NCI-H510A treated with DMSO at 0.1 percent for 48 hours (cell line): ENCODE data around the gene UGT1A6.
A peak's percentile ranks its signal among the peaks of the same experiment; 100 is the strongest.
"Not testable (repeated sequence)": the region's sequence is repeated elsewhere in the genome, so short reads cannot be mapped to it uniquely, and the experiment has no call there.

Experiments used
- DNase-seq: peaks from one replicate; lab custom pipeline; 2025; lab: John Stamatoyannopoulos, UW

Gene UGT1A6

DNA sequence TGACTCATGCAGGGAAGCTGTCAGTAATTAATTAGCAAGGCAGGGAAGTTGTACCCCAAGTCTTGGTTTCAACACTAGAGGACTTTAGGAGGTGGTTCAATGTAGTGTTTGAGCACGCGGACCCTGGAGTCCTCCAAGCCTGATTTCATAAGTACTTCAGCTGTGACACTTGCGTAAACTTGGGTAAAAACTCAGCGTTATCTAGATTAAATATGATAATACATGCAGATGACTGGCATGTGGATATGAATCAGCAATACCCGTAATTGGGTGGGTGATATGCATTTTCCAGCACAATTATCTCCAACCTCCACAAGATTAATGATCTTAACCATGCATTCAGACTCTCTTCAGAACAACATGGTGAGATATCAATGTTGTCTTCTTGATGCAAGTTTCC, 5.8 kb upstream of the UGT1A6 start:
- no peak for DNase-seq

DNA sequence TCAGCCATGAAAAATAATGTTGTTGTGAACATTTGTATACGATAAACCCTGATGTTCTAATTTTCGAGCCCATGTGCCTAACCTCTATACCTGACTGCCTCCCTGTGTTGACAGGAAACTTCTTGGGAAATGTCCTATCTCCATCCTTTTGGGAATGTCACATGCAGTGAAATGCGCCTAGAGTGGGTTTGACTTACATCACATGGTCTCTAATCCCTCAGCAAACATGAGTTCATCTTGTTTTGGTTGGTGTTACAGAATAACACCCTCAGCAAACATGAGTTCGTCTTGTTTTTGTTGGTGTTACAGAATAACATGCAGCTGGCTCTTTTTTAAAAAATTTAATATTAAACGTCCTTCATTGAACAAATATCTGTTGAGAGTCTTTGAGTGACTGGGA, 4.3 kb upstream of the UGT1A6 start:
- DNase-seq, result no peak

DNA sequence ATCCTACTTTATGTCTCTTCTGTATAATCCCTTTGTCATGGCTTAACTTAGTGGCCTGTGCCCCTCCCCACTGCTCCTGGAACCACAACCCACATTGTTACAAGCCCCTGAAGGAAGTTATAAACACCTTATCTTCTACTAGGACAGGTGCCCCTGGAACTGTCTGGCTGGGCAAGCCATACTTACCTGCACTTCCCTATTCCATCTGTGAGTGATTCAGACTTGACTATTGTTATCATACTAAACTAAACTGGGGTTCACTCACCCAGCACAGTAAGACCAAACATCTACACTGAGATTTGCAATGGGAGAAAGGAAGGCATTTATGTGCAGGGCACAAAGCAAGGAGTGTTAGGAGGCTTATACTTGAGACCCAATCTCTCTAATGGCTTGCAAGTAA, 3.7 kb upstream of the UGT1A6 start:
- no peak for DNase-seq

DNA sequence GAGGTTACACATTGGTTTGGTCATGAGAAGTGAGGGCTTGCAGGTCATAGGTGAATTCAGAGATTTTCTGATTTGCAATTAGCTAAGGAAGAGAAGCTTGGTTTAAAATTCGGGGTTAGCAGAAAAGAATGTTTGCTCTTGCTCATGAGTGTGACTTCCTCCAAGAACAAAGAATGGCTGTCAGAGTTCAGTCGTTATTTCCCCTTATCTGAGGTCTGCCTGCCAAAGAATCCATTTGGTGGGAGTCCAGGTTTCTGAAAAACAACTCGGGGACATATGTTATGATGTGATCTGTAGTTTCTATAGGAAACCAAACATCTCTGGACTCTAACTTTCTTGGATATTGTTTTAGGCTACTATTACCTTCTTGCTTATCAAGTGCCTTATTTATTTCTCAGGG, 3.2 kb upstream of the UGT1A6 start:
- DNase-seq, result no peak

DNA sequence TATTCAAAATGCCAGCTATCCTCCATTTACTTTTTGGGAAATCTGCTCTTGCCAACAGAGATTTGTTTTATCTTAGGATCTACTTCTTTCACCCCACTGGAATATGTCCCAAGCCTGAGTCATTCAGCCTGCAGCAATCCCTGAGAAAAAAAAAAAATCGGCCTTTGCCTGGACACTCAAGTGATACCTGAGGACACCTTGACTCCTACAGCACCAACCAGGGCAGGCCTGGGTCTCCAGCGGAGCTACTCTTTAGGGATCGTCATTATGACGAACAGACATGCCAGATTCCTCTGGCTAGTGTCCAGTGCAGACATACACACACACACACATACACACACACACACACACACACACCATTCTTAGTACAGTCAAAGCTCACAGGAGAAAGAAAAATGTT, 2.2 kb upstream of the UGT1A6 start:
- no peak for DNase-seq

DNA sequence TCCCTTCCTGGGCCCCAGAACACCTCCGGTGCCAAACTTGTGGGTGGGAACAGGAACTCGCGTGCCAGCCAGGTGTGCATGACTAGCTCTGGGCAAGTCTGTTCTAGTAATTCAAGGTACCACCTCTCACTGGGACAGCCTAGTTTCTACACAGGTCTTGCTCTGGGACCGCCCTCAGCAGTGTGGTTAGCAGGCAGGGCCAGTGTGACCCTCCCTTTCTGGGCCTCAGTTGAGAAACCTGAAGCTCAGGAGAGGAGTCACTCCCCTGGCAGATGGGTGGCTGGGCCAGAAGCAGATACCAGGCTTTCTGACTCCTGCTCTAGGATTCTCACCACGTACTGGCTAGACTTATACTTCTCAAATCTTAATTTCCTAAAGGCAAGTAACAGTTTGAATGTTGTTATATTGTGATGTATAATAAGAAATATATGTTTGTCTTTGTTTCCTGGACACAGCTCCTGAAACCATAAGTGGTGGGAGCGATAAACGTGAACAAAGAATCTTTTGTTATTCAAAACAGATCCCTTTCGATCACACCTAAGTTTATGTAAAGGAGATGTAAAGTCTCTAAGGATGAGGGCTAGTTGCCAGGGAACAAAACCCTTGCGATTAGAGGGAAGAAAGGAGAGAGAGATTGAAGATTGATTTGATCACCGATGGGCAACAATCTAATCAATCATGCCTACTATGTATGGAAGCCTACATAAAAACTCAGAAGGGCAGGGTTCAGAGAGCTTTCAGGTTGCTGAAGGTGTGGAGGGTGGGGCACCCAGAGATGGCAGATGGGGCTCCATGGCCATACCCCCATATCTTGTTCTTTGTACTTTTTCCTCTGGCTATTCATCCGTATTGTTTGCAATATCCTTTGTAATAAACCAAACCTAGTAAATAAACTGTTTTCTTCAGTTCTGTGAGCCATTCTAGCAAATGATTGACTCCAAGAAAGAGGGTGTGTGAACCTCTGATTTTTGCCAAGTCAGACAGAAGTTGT, 952 bp upstream of the UGT1A6 start:
- no peak for DNase-seq

DNA sequence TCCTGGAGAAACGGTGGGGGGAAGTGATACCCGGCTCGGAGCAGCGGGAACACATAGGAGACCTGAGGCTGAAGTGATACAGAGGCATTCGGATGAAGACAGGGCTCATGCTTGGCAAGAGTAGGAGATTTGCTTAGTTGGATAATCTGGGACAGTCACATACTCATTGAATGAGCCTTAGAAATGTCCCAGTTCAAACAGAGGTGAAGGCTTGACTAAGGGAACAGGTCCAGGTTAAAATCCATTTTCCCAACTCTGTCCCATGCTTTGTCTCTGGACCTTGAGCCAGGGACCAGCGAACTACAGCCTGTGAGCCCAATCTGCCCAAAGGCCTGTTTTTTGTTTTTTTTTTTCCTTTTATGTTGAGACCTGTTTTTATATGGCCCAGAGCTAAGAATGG, 1.3 kb downstream of the UGT1A6 start:
- no peak for DNase-seq

DNA sequence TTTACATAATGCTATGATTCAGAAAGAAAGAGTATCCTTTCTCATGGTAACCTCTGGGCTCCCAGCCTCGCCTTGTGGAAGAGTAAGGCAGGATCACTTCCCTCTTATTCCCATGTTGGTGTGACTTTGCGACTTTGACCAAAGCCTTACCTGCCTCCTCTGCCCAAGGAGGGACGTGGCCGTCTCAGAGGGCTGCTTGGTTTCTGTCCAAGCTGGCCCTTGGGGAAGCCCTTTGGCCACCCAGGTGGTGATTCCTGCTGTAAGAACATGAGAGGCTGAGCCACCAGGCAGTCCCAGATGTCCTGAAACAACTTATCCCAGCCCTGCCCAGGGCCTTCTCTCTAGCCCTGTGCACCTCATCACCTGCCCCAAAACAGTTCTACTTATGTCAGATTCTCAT, 6.0 kb downstream of the UGT1A6 start:
- no peak for DNase-seq

DNA sequence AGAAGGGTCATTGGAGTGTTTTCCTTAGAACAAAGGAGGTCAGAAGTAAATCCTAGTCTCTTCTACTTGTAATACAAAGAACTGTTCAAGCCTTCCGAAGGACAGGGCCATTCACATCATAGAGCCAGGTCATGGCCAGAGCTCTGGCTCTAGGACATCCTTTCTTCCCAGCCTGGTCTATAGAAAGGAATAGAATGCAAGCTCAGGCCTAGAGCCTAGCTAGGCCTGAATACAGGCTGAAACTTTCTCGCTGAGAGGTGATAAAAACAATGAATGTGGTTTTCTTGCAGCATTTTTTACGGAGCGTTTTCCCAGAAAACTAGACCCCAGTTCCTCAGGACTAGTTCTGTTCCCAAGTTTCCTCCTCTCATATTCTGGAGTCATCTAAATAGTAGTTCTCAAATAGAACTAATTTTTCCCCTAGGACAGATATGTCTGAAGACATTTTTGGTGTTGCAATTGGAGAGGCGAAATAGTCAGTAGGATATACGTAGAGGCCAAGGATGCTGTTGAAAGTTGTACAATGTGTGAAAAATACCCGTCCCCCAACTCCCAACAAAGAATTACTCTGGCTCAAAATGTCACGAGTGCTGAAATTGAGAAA, 6.8 kb downstream of the UGT1A6 start:
- no peak for DNase-seq

DNA sequence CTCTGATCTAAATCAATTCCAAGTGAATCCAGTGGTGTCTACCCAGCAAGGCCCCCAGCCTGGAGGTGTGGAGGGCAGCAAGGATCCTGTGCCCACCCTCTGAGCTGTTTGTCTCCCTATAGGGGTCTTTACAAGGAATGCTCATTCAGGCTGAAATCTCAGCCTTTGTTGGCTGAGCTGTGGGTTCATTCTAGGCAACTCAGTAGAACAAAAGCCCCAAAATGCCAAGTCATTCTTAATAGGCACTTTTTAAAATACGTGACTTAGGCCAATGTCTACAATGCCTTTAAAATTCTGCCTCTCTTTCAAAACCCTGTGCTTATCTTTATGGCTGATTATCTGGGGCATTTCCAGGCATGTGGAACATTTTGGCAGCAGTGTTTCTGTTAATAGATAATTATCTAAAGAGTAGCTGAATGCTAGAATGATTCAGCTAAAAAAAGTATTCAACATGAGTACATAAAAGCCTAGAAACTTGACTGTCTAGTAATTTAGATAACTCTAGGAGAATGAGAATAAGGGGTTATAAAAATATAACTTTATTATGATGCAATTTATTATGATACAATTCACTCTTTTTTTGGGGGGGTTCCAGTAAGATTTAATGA, 7.4 kb downstream of the UGT1A6 start:
- DNase-seq, result no peak

DNA sequence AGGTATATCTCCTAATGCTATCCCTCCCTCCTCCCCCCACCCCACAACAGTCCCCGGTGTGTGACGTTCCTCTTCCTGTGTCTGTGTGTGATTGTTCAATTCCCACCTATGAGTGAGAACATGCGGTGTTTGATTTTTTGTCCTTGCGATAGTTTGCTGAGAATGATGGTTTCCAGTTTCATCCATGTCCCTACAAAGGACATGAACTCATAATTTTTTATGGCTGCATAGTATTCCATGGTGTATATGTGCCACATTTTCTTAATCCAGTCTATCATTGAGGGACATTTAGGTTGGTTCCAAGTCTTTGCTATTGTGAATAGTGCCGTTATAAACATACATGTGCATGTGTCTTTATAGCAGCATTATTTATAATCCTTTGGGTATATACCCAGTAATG, 8.2 kb downstream of the UGT1A6 start:
- DNase-seq, result not testable (repeated sequence)

DNA sequence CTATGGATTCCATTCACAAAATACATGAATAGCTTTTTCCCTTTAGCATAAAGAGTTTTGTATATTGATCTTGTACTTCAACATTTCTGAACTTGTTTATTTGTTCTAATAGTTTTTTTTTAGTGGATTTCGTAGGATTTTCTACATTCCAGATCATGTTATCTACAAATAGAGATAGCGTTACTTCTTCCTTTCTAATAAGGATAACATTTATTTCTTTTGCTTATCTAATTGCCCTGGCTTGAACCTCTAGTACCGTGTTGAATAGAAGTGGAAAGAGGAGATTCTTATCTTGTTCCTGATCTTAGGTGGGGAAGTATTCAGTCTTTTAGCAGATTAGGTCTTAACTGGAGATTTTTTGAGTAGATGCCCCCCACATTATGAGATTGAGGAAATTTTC, 9.5 kb downstream of the UGT1A6 start:
- no peak for DNase-seq

DNA sequence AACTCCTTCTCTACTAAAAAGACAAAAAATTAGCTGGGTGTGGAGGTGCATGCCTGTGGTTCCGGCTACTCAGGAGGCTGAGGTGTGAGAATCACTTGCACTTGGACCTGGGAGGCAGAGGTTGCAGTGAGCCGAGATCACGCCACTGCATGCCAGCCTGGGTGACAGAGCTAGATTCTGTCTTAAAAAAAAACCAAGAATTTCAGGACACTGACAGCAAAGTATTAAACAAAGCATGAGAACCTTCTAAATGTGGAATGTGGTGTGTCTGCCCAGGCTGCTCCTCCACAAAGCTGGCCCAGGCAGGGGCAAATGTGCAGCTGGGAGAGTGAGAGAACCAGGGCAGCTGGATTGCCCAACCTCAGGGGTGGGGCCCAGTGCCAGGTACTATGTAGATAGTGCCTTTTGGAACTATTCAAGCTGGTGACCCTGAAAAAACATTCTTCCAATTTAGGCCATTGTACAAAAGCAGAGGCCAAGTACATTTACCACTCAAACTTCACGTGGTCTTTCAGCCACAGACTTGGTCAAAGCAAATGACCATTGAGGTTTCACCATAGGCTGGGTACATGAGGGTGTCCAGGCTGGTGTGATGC, 13.3 kb downstream of the UGT1A6 start:
- DNase-seq, result no peak

DNA sequence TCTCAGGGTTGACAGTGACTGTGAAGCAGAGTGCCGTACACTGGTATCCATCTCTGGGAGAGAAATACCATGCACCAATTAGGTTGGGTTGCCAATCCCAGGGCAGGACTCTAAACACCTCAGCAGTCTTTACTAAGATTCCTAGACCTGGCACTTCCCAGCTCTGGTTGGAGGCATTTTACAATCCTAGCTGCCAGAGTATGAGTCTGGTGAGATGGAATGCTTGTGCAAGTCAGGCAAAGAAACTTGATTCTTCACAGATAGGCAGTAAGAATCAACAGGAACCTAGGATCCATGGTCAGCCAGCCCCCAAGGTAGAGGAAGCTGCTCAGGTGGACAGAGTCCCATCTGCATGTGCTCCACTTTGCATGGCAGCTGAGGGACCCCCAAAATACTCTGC, 14.0 kb downstream of the UGT1A6 start:
- DNase-seq, result no peak

DNA sequence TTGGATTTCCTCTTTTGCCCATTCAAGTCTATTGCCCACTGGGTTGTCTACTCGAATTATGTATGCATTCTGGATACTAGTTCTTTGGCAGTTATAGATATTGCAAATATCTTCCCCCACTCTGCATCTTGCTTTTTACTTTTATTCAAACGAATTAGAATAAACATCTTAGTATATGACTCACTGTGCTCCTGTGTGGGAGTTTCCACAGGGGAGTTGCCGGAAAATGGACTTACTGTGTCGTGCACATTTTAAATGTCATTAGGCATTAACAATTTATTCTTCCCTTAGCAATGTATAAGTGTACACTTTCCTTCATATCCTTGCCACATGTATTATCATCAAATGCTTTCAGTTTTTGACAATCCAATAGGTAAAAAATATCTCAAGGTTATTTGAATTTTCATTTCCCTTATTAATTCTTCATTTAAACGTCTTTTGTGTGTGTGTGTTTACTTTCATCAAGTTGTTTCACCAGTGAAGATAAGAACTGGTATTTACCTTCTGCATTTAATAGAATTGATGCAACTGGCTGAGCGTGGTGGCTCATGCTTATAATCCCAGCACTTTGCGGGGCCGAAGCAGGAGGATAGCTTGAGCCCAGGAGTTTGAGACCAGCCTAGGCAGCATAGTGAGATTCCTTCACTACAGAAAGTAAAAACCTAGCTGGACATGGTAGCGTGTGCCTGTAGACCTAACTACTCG, 15.4 kb downstream of the UGT1A6 start:
- no peak for DNase-seq

DNA sequence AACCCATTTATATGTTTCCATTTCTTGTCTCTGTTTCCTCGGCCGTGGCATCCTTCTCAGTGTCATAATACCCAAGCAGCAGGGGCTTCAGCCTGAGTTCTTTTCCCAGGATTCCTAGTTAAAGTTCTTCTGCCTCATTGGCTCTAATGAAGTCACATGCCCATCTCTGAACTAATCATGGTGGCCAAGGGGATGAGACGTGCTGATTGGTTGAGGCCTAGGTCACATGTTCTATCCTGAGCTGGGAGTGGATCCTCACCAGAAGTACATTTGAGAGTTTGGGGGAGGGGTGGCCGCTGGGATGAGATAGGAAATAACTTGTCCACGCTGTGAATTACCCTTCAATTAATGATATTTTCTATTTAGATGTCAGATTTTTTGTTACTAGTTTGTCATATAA, 16.3 kb downstream of the UGT1A6 start:
- no peak for DNase-seq

DNA sequence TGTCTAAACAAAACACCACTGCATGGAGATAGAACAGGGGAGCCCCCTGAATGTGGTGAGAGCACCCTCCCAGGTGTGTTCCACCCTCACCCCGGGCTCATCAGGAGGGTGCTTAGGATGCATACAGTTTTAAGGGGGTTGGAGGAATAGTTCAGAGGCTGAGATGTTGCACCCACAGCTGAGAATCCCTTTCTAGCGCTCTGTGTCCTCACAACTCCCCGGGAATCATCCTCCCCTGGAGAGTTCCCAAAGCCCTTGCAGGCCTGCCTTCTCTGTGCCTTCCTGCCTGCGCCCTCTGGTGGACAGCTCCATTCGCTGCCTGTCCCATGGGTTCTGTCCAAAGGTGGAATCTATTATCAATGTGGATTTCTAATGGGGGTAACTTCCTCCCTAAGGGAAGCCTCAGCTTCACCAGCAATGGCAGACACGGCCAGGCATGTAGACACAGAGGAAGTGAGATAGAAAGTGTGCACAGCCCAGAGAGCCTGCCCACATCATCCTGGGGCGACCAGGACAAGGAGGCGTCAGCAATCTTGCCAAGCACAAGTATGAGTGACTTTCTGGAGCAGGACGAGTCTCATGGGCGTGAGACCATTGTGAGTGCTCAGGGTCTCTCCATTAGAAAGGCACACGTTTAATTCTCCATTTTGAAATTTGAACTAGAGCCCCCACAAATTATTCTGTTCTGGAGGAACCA, 18.8 kb downstream of the UGT1A6 start:
- DNase-seq, result peak; percentile 81

DNA sequence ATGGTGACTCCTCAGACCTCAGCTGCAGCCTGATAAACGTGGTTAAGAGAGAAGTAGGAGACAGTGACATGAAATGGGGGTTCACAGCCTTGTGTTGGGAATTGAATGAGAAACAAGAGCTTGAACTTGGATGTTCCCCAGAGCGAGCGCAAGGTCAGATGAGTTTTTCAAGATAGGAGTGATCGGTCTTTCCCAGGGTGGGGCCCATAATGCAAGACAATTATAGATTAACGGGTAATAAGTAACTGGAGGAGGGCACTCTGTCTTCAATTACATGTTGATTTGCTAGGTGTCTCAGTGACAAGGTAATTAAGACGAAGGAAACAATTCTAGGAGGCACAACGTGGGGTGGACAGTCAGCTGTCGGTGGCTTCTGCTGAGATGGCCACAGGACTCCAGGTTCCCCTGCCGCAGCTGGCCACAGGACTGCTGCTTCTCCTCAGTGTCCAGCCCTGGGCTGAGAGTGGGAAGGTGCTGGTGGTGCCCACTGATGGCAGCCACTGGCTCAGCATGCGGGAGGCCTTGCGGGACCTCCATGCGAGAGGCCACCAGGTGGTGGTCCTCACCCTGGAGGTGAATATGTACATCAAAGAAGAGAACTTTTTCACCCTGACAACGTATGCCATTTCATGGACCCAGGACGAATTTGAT, 20.0 kb downstream of the UGT1A6 start, which contains the start of gene UGT1A5:
TSS of gene UGT1A5 (plus strand) at position 297 of the 651 bp plus-strand sequence. CDS start at position 382, 85 bp downstream.
- no peak for DNase-seq

DNA sequence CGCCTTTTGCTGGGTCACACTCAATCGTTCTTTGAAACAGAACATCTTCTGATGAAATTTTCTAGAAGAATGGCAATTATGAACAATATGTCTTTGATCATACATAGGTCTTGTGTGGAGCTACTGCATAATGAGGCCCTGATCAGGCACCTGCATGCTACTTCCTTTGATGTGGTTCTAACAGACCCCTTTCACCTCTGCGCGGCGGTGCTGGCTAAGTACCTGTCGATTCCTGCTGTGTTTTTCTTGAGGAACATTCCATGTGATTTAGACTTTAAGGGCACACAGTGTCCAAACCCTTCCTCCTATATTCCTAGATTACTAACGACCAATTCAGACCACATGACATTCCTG, 20.5 kb downstream of the UGT1A6 start:
- no peak for DNase-seq

DNA sequence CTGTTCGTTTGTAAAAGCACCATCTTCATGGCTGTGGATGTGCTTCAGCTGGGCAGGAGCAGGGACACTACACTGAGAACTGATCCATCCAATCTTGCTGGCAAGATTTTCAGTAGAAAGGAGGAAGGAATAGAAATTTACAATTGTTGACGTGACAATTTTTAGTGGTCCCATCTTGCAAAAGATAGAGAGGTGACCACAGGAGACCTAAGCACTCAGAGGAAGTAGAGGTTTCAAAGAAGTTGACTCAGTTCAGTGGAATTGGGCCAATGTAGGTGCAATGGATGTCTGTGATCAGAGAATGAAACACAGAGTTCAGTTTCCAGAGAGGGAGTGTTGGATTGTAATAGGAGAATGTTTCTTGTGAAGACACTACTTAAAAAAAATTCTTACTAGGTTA, 21.4 kb downstream of the UGT1A6 start:
- DNase-seq, result no peak

DNA sequence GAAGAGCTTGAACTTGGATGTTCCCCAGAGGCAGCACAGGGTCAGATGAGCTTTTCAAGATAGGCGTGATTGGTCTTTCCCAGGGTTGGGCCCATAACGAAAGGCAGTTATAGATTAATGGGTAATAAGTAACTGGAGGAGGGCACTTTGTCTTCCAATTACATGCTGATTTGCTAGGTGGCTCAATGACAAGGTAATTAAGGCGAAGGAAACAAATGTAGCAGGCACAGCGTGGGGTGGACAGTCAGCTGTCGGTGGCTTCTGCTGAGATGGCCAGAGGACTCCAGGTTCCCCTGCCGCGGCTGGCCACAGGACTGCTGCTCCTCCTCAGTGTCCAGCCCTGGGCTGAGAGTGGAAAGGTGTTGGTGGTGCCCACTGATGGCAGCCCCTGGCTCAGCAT, 25.9 kb downstream of the UGT1A6 start, which contains the start of gene UGT1A4:
TSS of gene UGT1A4 (plus strand) at position 185 of the 400 bp plus-strand sequence. CDS start at position 270, 85 bp downstream.
- DNase-seq, result no peak
